ENCODE measurements around the gene RSPH4A. TPM values are rescaled to one million over a fixed set of nuclear protein-coding genes. Genes with fewer than 3 reads are reported as not detected.

RSPH4A gene
- total and polyA plus RNA-seq, 9 of the 15 experiments (the other 6 are each of a cell fraction or from before 2014, with no cell fraction given): 0.04 to 0.30 (median 0.11) TPM

- TF ChIP-seq ZNF318 (IDR thresholded peaks at IDR 0.05; ENCODE audit: borderline replicate concordance in 1 of 2, low read depth in 1 of 2) (0 out of 4 replicates have a peak, but pooled peaks of 1 of the 2 experiments have one; percentile 35), CTBP1 (IDR thresholded peaks at IDR 0.05; ENCODE audit: borderline replicate concordance) (peak; percentile 97), CTCFL (IDR thresholded peaks at IDR 0.05; ENCODE audit: borderline replicate concordance, insufficient read depth, low read depth, low read length, poor library complexity, severe bottlenecking) (peak; percentile 67), ZNF280B (CRISPR knock-in tag; IDR thresholded peaks at IDR 0.05) (no peak), ARNT (IDR thresholded peaks at IDR 0.05) (no peak; a peak in 1 of 4 replicates), NUFIP1 (IDR thresholded peaks at IDR 0.05; ENCODE audit: partially characterized antibody) (no peak), ZNF263 (CRISPR knock-in tag; IDR thresholded peaks at IDR 0.05; ENCODE audit: borderline replicate concordance) (peak; percentile 30; the same call in 1 of the 2 replicates), ZZZ3 (IDR thresholded peaks at IDR 0.05) (peak; percentile 97), ZNF445 (CRISPR knock-in tag; IDR thresholded peaks at IDR 0.05; ENCODE audit: low read depth) (no peak), NONO (IDR thresholded peaks at IDR 0.05; ENCODE audit: low read depth in 2 of 2, low read length in 1 of 2) (peak in 1 of 2 experiments; percentile 38; a peak in 1 of 4 replicates), BRF1 (IDR thresholded peaks at IDR 0.05; ENCODE audit: borderline replicate concordance, extremely low read depth, insufficient read length) (no peak), PML (IDR thresholded peaks at IDR 0.05; ENCODE audit: low read length) (peak; percentile 87), FOXM1 (IDR thresholded peaks at IDR 0.05; ENCODE audit: low read depth) (peak; percentile 94), FOXM1 (CRISPR knock-in tag; IDR thresholded peaks at IDR 0.05; ENCODE audit: low read depth) (peak; percentile 20; the same call in 1 of the 2 replicates)
Measured at GRCh38 chr6:116570856-116571682, 45.2 kb upstream of the RSPH4A start, which contains the start of gene RWDD1 (continued).

All from K562 (cell line).